K562 (cell line): ENCODE measurements around the gene ARMH3. TPM values are rescaled to one million over a fixed set of nuclear protein-coding genes. Genes with fewer than 3 reads are reported as not detected.

ENCODE experiments used
- ATAC-seq: fragments of 200-7000 bp; cut with Tn5 transposase; 3 replicates; pipeline ENCODE4 v1.9.1; 2020; ENCODE audit warnings: moderate library complexity
- BruUV-seq: library from RNA; stranded (reverse); fragments of 400-500 nt; replicated peaks from 2 replicates; lab custom pipeline; 2021; lab: Mats Ljungman, UMichigan
- CTCF ChIA-PET: fragments of 300-600 bp; formaldehyde crosslinking; extraction: SDS; loops from one replicate; lab custom pipeline; 2021; ENCODE audit warnings: low intra/inter-chr PET ratio; lab: Yijun Ruan, JAX
- POLR2A ChIA-PET: fragments of 300-600, 350-650 bp; sonication (Branson Sonifier 250); formaldehyde crosslinking; extraction: SDS; loops from one replicate; lab custom pipeline; 2021; ENCODE audit warnings: antibody characterized with exemption, inconsistent platforms; lab: Yijun Ruan, JAX
- DNase-seq, 4 experiments: peaks; one replicate each; pipeline versions ENCODE4 v3.0.0 to v3.0.0-alpha.2; 2011 to 2018; ENCODE audit warnings: low spot score in 3 of 4, mixed read lengths in 3 of 4; ENCODE audit errors: extremely low read depth in 1 of 4
- FAIRE-seq: peaks from 2 replicates; lab custom pipeline; 2011; peaks lifted over from hg19 to GRCh38; lab: Jason Lieb, UNC
- H2AFZ ChIP-seq: 2 replicates; pipeline ENCODE4 v1.6.0; 2011; ENCODE audit warnings: low read depth, low read length, control low read depth, inconsistent platforms
- H3K27ac ChIP-seq: fragments of 200-600 bp; 3 replicates; pipeline ENCODE4 v1.8.0; 2011; ENCODE audit warnings: low read depth, mild to moderate bottlenecking, control low read depth, inconsistent platforms, low read length, moderate library complexity, mixed read lengths; ENCODE audit errors: extremely low read depth
- H3K27me3 ChIP-seq, 2 experiments: fragments of 300-600 bp in 1 of 2; 2 replicates in 1 of 2; 3 replicates in 1 of 2; pipeline versions ENCODE4 v1.6.0 to v1.8.0; 2011; ENCODE audit warnings: inconsistent platforms in 2 of 2, low read length in 2 of 2, mild to moderate bottlenecking in 1 of 2, mixed read lengths in 1 of 2, moderate library complexity in 1 of 2; ENCODE audit not compliant: control insufficient read depth in 2 of 2, insufficient read depth in 2 of 2
- H3K36me3 ChIP-seq: fragments of 300-600 bp; 3 replicates; pipeline ENCODE4 v1.8.0; 2011; ENCODE audit warnings: mild to moderate bottlenecking, low read length, inconsistent platforms; ENCODE audit not compliant: control insufficient read depth, insufficient read depth
- H3K4me1 ChIP-seq, 2 experiments: fragments of 200-600 bp in 1 of 2; replicated peaks in 1 of 2; 2 replicates in 1 of 2; 3 replicates in 1 of 2; pipeline versions ENCODE4 v1.5.1 to v1.8.0; 2011; ENCODE audit warnings: inconsistent platforms in 2 of 2, low read length in 2 of 2, mild to moderate bottlenecking in 1 of 2, mixed read lengths in 1 of 2, moderate library complexity in 1 of 2; ENCODE audit not compliant: control insufficient read depth in 2 of 2, insufficient read depth in 2 of 2
- H3K4me2 ChIP-seq: 2 replicates; pipeline ENCODE4 v1.6.1; 2011; ENCODE audit warnings: low read length, control low read depth, inconsistent platforms, mixed read lengths; ENCODE audit not compliant: insufficient read depth
- H3K4me3 ChIP-seq: fragments of 200-600 bp; sonication (generic), shearing (Covaris generic); 2 replicates; pipeline ENCODE4 v1.5.1; 2016; ENCODE audit warnings: control low read depth, inconsistent platforms
- H3K79me2 ChIP-seq: fragments of 200-600 bp; 3 replicates; pipeline ENCODE4 v1.8.0; 2011; ENCODE audit warnings: low read length, inconsistent platforms; ENCODE audit not compliant: control insufficient read depth, insufficient read depth
- H3K9ac ChIP-seq, 2 experiments: 2 replicates each; pipeline versions ENCODE4 v1.6.0 to v1.6.1; 2011; ENCODE audit warnings: low read depth in 2 of 2, low read length in 2 of 2, control low read depth in 1 of 2, inconsistent platforms in 1 of 2, mild to moderate bottlenecking in 1 of 2, mixed read lengths in 1 of 2; ENCODE audit not compliant: insufficient read depth in 1 of 2
- H3K9me1 ChIP-seq: one replicate; pipeline ENCODE4 v1.6.0; 2011; ENCODE audit warnings: inconsistent platforms, mild to moderate bottlenecking, low read length, moderate library complexity; ENCODE audit not compliant: control insufficient read depth, insufficient read depth
- H3K9me3 ChIP-seq: replicated peaks from 2 replicates; pipeline ENCODE4 v1.5.1; 2011; ENCODE audit warnings: low read depth, low read length, inconsistent platforms; ENCODE audit not compliant: control insufficient read depth, insufficient read depth
- H4K20me1 ChIP-seq: replicated peaks from 2 replicates; pipeline ENCODE4 v1.6.1; 2011; ENCODE audit warnings: low read length, inconsistent platforms, mixed read lengths; ENCODE audit not compliant: control insufficient read depth, insufficient read depth
- CBX2 ChIP-seq: fragments of 200-600 bp; sonication (generic); IDR thresholded peaks from one replicate; pipeline ENCODE4 v1.6.1; 2012; ENCODE audit warnings: mild to moderate bottlenecking, low read length, inconsistent platforms; ENCODE audit not compliant: insufficient read depth, poor library complexity, severe bottlenecking
- CREB3L1 ChIP-seq: fragments of 450-650 bp; IDR thresholded peaks from 2 replicates; pipeline ENCODE4 v1.6.1; 2014; ENCODE audit warnings: low read depth, mild to moderate bottlenecking, moderate library complexity, borderline replicate concordance
- CXXC5 ChIP-seq: fragments of 250-450 bp; sonication (Bioruptor Pico); IDR thresholded peaks from 2 replicates; pipeline ENCODE4 v1.8.0; 2022; ENCODE audit warnings: inconsistent platforms, mild to moderate bottlenecking, moderate library complexity
- HOXB6 ChIP-seq: fragments of 250-450 bp; sonication (Bioruptor Pico); IDR thresholded peaks from 2 replicates; pipeline ENCODE4 v1.5.1; 2022; ENCODE audit warnings: mild to moderate bottlenecking, borderline replicate concordance
- IFI16 ChIP-seq: fragments of 250-450 bp; sonication (Bioruptor Pico); IDR thresholded peaks from 2 replicates; pipeline ENCODE4 v2.1.2; 2022; ENCODE audit warnings: mild to moderate bottlenecking, inconsistent platforms
- JUNB ChIP-seq: fragments of 450-650 bp; formaldehyde crosslinking; conservative IDR thresholded peaks from 2 replicates; pipeline ENCODE4 v1.4.0; 2020; ENCODE audit warnings: mild to moderate bottlenecking
- MBD2 ChIP-seq: sonication (generic); IDR thresholded peaks from 2 replicates; pipeline ENCODE4 v1.6.1; 2016; ENCODE audit warnings: low read depth, borderline replicate concordance
- SIRT6 ChIP-seq: IDR thresholded peaks from one replicate; pipeline ENCODE4 v1.6.1; 2012; ENCODE audit warnings: low read depth, mild to moderate bottlenecking, control low read depth, inconsistent platforms, low read length, moderate library complexity
- ZNF197 ChIP-seq: fragments of 200-800 bp; sonication (Bioruptor generic); IDR thresholded peaks from 2 replicates; pipeline ENCODE4 v1.6.1; 2016; ENCODE audit warnings: low read depth, missing genetic modification characterization, missing compliant biosample characterization
- WGBS: fragments of 100-300 bp; shearing (Covaris generic); methylation state at CpG from one replicate; pipeline ENCODE4 v1.1.6; 2016; ENCODE audit warnings: low coverage, mixed read lengths; ENCODE audit not compliant: insufficient coverage; ENCODE audit errors: missing lambda C conversion rate; 5-methylcytosine and 5-hydroxymethylcytosine counted together
- in situ Hi-C: fragments of 300-500 bp; cut with MboI; formaldehyde crosslinking; loops from 4 replicates; pipeline ENCODE4 v1.15.0; 2018; ENCODE audit warnings: inconsistent platforms, mixed read lengths
- intact Hi-C: fragments of 100-400 bp; cut with micrococcal nuclease; formaldehyde crosslinking; loops from 2 replicates; pipeline ENCODE4 v1.14.2; 2022
- polyA plus RNA-seq, 8 experiments: library from polyadenylated mRNA; depleted of rRNA in 4 of 8; stranded (reverse) in 5 of 8; unstranded in 3 of 8; fragments of >200 nt; fragmentation: Nextera tagmentation in 2 of 8; fragmentation: Illumina TruSeq in 1 of 8; extraction: Ambion mirVana in 2 of 8; extraction: Trizol in 1 of 8; gene quantifications; 2 replicates each; pipeline versions ENCODE4 v1.2.1 to v1.2.3, GENCODE V29; 2011 to 2014; ENCODE audit warnings: inconsistent platforms in 1 of 8, missing spikeins in 1 of 8
- total RNA-seq, 7 experiments: library from RNA; depleted of rRNA in 6 of 7; stranded (reverse); fragments of >200 nt in 6 of 7; fragmentation: Illumina TruSeq in 2 of 7; extraction: Trizol in 2 of 7; gene quantifications; 2 replicates each; pipeline versions ENCODE4 v1.2.1 to v1.2.3, GENCODE V29; 2011 to 2021; ENCODE audit warnings: low replicate concordance in 1 of 7
- TF ChIP-seq, protein P1 (sequence below): fragments of 250-450 bp; sonication (Bioruptor Pico); IDR thresholded peaks from 2 replicates; pipeline ENCODE4 v1.5.0; 2020; ENCODE audit warnings: mild to moderate bottlenecking, borderline replicate concordance

Gene ARMH3
- total and polyA plus RNA-seq, 9 of the 15 experiments (the other 6 are each of a cell fraction or from before 2014, with no cell fraction given) = 0.29 to 0.73 TPM; not detected in 7

GRCh38 chr10:101969412-101969922 lies 86.5 kb downstream of the ARMH3 start (continued):
- TF ChIP-seq, protein P1, sequence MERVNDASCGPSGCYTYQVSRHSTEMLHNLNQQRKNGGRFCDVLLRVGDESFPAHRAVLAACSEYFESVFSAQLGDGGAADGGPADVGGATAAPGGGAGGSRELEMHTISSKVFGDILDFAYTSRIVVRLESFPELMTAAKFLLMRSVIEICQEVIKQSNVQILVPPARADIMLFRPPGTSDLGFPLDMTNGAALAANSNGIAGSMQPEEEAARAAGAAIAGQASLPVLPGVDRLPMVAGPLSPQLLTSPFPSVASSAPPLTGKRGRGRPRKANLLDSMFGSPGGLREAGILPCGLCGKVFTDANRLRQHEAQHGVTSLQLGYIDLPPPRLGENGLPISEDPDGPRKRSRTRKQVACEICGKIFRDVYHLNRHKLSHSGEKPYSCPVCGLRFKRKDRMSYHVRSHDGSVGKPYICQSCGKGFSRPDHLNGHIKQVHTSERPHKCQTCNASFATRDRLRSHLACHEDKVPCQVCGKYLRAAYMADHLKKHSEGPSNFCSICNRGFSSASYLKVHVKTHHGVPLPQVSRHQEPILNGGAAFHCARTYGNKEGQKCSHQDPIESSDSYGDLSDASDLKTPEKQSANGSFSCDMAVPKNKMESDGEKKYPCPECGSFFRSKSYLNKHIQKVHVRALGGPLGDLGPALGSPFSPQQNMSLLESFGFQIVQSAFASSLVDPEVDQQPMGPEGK (CRISPR knock-in tag) = no peak
- TF ChIP-seq, all 486 proteins: peak for 0

DNA sequence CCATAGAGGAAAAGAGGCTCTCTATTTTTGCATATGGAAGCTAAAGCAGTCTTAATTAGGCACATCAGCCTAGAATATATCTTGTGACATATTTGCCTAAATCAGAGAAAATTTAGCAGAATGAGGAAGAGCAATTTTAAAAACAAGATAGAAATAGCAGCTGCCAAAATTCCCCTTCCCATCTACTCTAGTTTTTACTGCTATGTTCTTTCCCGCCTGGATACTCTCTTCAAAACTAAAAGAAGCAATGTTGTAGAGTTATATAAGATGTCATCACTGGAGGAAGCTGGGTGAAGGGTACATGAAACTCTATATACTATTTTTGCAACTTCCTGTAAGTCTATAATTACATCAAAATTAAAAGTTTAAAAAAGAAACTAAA lies 87.0 kb downstream of the ARMH3 start:
- no CpG with 5 or more reads among the region's 1 CpG for WGBS
- H3K9me1 ChIP-seq = no peaks in the 10 kb centered on the region
- BruUV-seq = no TSS peak
- no peaks in the 10 kb centered on the region for H3K9me3 ChIP-seq
- no peaks in the 10 kb centered on the region for H4K20me1 ChIP-seq
- ChIA-PET POLR2A (no interaction called here), CTCF (no interaction called here)
- H2AFZ ChIP-seq = no peak overlapping the region
- H3K9ac ChIP-seq = no peak overlapping the region
- DNase-seq = no peak
- no peaks in the 10 kb centered on the region for H3K36me3 ChIP-seq
- ATAC-seq = no peak
- TF ChIP-seq ZNF197 (no peak), JUNB (CRISPR knock-in tag) (no peak), IFI16 (no peak), CBX2 (no peak), CREB3L1 (no peak), SIRT6 (no peak), MBD2 (no peak), HOXB6 (CRISPR knock-in tag) (no peak), CXXC5 (CRISPR knock-in tag) (no peak)
- H3K27ac ChIP-seq = no peak overlapping the region
- H3K4me1 ChIP-seq = no peaks in the 10 kb centered on the region
- no peak overlapping the region for H3K4me3 ChIP-seq
- intact Hi-C loops = no loop called here
- in situ Hi-C loops = no loop called here
- H3K4me2 ChIP-seq = no peak overlapping the region
- no peaks in the 10 kb centered on the region for H3K27me3 ChIP-seq
- no peak for FAIRE-seq
- no peaks in the 10 kb centered on the region for H3K79me2 ChIP-seq
